PC-3 (cell line): ENCODE measurements around the gene EGFLAM. TPM values are rescaled to one million over a fixed set of nuclear protein-coding genes. Genes with fewer than 3 reads are reported as not detected.
"Not testable (repeated sequence)": the region's sequence is repeated elsewhere in the genome, so short reads cannot be mapped to it uniquely, and the experiment has no call there.

Experiments used
- ATAC-seq: fragments of 200-7000 bp; cut with Tn5 transposase; 2 replicates; pipeline ENCODE4 v1.9.1; 2020; ENCODE audit warnings: mild to moderate bottlenecking, moderate library complexity
- BruUV-seq: library from RNA; stranded (reverse); fragments of 400-500 nt; replicated peaks from 2 replicates; lab custom pipeline; 2021; lab: Mats Ljungman, UMichigan
- CTCF ChIA-PET: fragments of 300-600 bp; sonication (Branson Sonifier 250); formaldehyde crosslinking; loops from one replicate; lab custom pipeline; 2022; ENCODE audit warnings: antibody characterized with exemption; lab: Charles Lee
- POLR2A ChIA-PET: fragments of 300-600 bp; sonication (Branson Sonifier 250); formaldehyde crosslinking; loops from one replicate; lab custom pipeline; 2022; ENCODE audit warnings: antibody characterized with exemption; ENCODE audit not compliant: unreplicated experiment; lab: Charles Lee
- DNase-seq: peaks from one replicate; pipeline ENCODE4 v3.0.0-alpha.2; 2015
- H2AFZ ChIP-seq: fragments of 300-600 bp; sonication (generic); 2 replicates; pipeline ENCODE4 v1.6.0; 2016; ENCODE audit warnings: antibody characterized with exemption, low read length
- H3F3A ChIP-seq: fragments of 300-600 bp; sonication (generic); one replicate; pipeline ENCODE4 v1.6.0; 2017; ENCODE audit warnings: antibody characterized with exemption, low read length, control low read depth, mild to moderate bottlenecking; ENCODE audit not compliant: unreplicated experiment
- H3K27ac ChIP-seq: fragments of 300-600 bp; sonication (generic); 2 replicates; pipeline ENCODE4 v1.5.1; 2016; ENCODE audit warnings: mild to moderate bottlenecking, low read length
- H3K27me3 ChIP-seq: fragments of 300-600 bp; sonication (generic); 2 replicates; pipeline ENCODE4 v1.6.1; 2016; ENCODE audit warnings: low read length, mixed read lengths
- H3K36me3 ChIP-seq: fragments of 300-600 bp; sonication (generic); 2 replicates; pipeline ENCODE4 v1.6.1; 2016; ENCODE audit warnings: low read depth, mixed run types, low read length, mixed read lengths
- H3K4me1 ChIP-seq: fragments of 300-600 bp; sonication (generic); 2 replicates; pipeline ENCODE4 v1.5.1; 2016; ENCODE audit warnings: low read length; ENCODE audit not compliant: insufficient read depth
- H3K4me2 ChIP-seq: fragments of 300-600 bp; sonication (generic); 2 replicates; pipeline ENCODE4 v1.6.0; 2016; ENCODE audit warnings: low read length
- H3K4me3 ChIP-seq: fragments of 300-600 bp; sonication (generic); 2 replicates; pipeline ENCODE4 v1.5.1; 2016; ENCODE audit warnings: mild to moderate bottlenecking, low read length, mixed read lengths
- H3K79me2 ChIP-seq: fragments of 300-600 bp; sonication (generic); 2 replicates; pipeline ENCODE4 v1.6.1; 2017; ENCODE audit warnings: low read length, mixed read lengths
- H3K9ac ChIP-seq: fragments of 300-600 bp; sonication (generic); 2 replicates; pipeline ENCODE4 v1.6.0; 2016; ENCODE audit warnings: mild to moderate bottlenecking, low read length
- H3K9me2 ChIP-seq: fragments of 300-600 bp; sonication (generic); replicated peaks from 2 replicates; pipeline ENCODE4 v1.6.1; 2016; ENCODE audit warnings: mixed run types, low read length, mixed read lengths
- H3K9me3 ChIP-seq: fragments of 300-600 bp; sonication (generic); 2 replicates; pipeline ENCODE4 v1.6.1; 2016; ENCODE audit warnings: low read length, mixed read lengths
- H4K20me1 ChIP-seq: fragments of 300-600 bp; sonication (generic); 2 replicates; pipeline ENCODE4 v1.6.1; 2016; ENCODE audit warnings: low read length, mixed read lengths
- CTCF ChIP-seq: fragments of 300-600 bp; sonication (generic); conservative IDR thresholded peaks from 2 replicates; pipeline ENCODE4 v1.5.1; 2017; ENCODE audit warnings: antibody characterized with exemption, low read depth, mild to moderate bottlenecking, low read length
- EZH2 ChIP-seq: fragments of 300-600 bp; sonication (generic); IDR thresholded peaks from one replicate; pipeline ENCODE4 v1.6.1; 2017; ENCODE audit warnings: antibody characterized with exemption, mild to moderate bottlenecking, low read length; ENCODE audit not compliant: unreplicated experiment
- EZH2phosphoT487 ChIP-seq: fragments of 300-600 bp; sonication (generic); IDR thresholded peaks from 2 replicates; pipeline ENCODE4 v1.6.1; 2018; ENCODE audit warnings: mild to moderate bottlenecking, antibody characterized with exemption, low read length, borderline replicate concordance
- intact Hi-C: fragments of 100-400 bp; cut with micrococcal nuclease; formaldehyde crosslinking; loops from 2 replicates; pipeline ENCODE4 v1.9.0; 2023
- total RNA-seq: library from RNA; depleted of rRNA; stranded (reverse); fragments of >200 nt; gene quantifications from 2 replicates; pipeline ENCODE4 v1.2.3, GENCODE V29; 2014

Gene EGFLAM
- total RNA-seq, 1 experiment from 2014 or later = not detected

- Histone ChIP-seq H4K20me1 (no peaks in the 10 kb centered on the region), H3K79me2 (no peaks in the 10 kb centered on the region), H3K4me3 (no peak overlapping the region), H3K9ac (no peak overlapping the region), H3K36me3 (no peaks in the 10 kb centered on the region), H3K27me3 (peaks cover 32% of the 10 kb centered on the region), H3F3A (no peaks in the 10 kb centered on the region), H3K9me3 (no peaks in the 10 kb centered on the region), H3K4me2 (no peak overlapping the region), H3K27ac (no peak overlapping the region), H3K4me1 (0 out of 2 replicates have a peak, but pooled peaks cover 4% of the 10 kb centered on the region), H2AFZ (no peak overlapping the region), H3K9me2 (no peaks in the 10 kb centered on the region)
- no peak for ATAC-seq
- intact Hi-C loops = no loop called here
- no TSS peak for BruUV-seq
- CTCF ChIA-PET = no interaction called here
- POLR2A ChIA-PET = no interaction called here
- DNase-seq = no peak
- no peak for TF ChIP-seq EZH2
- no peak for TF ChIP-seq CTCF
- no peak for TF ChIP-seq EZH2phosphoT487
Observed at GRCh38 chr5:38330207-38330606, 71.8 kb downstream of the EGFLAM start.

GRCh38 chr5:38331831-38332230 lies 73.5 kb downstream of the EGFLAM start:
- CTCF ChIA-PET = no interaction called here
- H3K4me2 ChIP-seq = no peak overlapping the region
- H3K9me3 ChIP-seq = no peaks in the 10 kb centered on the region
- H3K79me2 ChIP-seq = no peaks in the 10 kb centered on the region
- DNase-seq (no peak), ATAC-seq (no peak)
- H3F3A ChIP-seq = no peaks in the 10 kb centered on the region
- 0 out of 2 replicates have a peak, but pooled peaks cover 4% of the 10 kb centered on the region for H3K4me1 ChIP-seq
- H4K20me1 ChIP-seq = no peaks in the 10 kb centered on the region
- TF ChIP-seq EZH2 (no peak), EZH2phosphoT487 (no peak), CTCF (no peak)
- peaks cover 29% of the 10 kb centered on the region for H3K27me3 ChIP-seq
- POLR2A ChIA-PET = no interaction called here
- intact Hi-C loops = no loop called here
- no peak overlapping the region for H3K9ac ChIP-seq
- no TSS peak for BruUV-seq
- H3K4me3 ChIP-seq = no peak overlapping the region
- H2AFZ ChIP-seq = no peak overlapping the region
- H3K27ac ChIP-seq = no peak overlapping the region
- H3K9me2 ChIP-seq = no peaks in the 10 kb centered on the region
- no peaks in the 10 kb centered on the region for H3K36me3 ChIP-seq

GRCh38 chr5:38333181-38333580 lies 74.8 kb downstream of the EGFLAM start:
- DNase-seq, CTCF ChIA-PET, H3K9me3 ChIP-seq, H3K79me2 ChIP-seq, ATAC-seq, H3K27ac ChIP-seq, BruUV-seq, H3K9me2 ChIP-seq, H3K4me1 ChIP-seq, H2AFZ ChIP-seq, H3K36me3 ChIP-seq, H3K9ac ChIP-seq, POLR2A ChIA-PET, H3F3A ChIP-seq, H3K4me3 ChIP-seq, H3K4me2 ChIP-seq, H4K20me1 ChIP-seq, intact Hi-C loops: not testable (repeated sequence)
- peaks cover 31% of the 10 kb centered on the region for H3K27me3 ChIP-seq
